Calu3 (cell line): ENCODE measurements around the gene CDKN2C. TPM values are rescaled to one million over a fixed set of nuclear protein-coding genes. Genes with fewer than 3 reads are reported as not detected.

Source experiments
- BruUV-seq: library from RNA; stranded (reverse); fragments of 400-500 nt; replicated peaks from 2 replicates; lab custom pipeline; 2021; lab: Mats Ljungman, UMichigan
- CTCF ChIA-PET: fragments of 300-600 bp; sonication (Branson Sonifier 250); formaldehyde crosslinking; loops from one replicate; lab custom pipeline; 2022; ENCODE audit warnings: antibody characterized with exemption; lab: Charles Lee
- DNase-seq: peaks from one replicate; pipeline ENCODE4 v3.0.0; 2022
- H3K27ac Mint-ChIP-seq: one replicate; pipeline ENCODE4 v1.8.0; 2022; ENCODE audit warnings: mixed read lengths; ENCODE audit not compliant: unreplicated experiment
- H3K27me3 Mint-ChIP-seq: one replicate; pipeline ENCODE4 v1.8.0; 2022; ENCODE audit warnings: mixed read lengths; ENCODE audit not compliant: unreplicated experiment
- H3K36me3 Mint-ChIP-seq: one replicate; pipeline ENCODE4 v1.8.0; 2022; ENCODE audit warnings: mild to moderate bottlenecking, moderate library complexity, mixed read lengths; ENCODE audit not compliant: insufficient read depth, unreplicated experiment
- H3K4me1 Mint-ChIP-seq: one replicate; pipeline ENCODE4 v1.8.0; 2022; ENCODE audit warnings: mild to moderate bottlenecking, low read depth, mixed read lengths; ENCODE audit not compliant: unreplicated experiment
- H3K4me3 Mint-ChIP-seq: one replicate; pipeline ENCODE4 v1.8.0; 2022; ENCODE audit warnings: mild to moderate bottlenecking, low read depth, moderate library complexity, mixed read lengths; ENCODE audit not compliant: unreplicated experiment
- H3K9me3 Mint-ChIP-seq: one replicate; pipeline ENCODE4 v1.8.0; 2022; ENCODE audit warnings: low read depth, mixed read lengths; ENCODE audit not compliant: unreplicated experiment
- CTCF ChIP-seq: fragments of 200-600 bp; IDR thresholded peaks from one replicate; pipeline ENCODE4 v1.8.0; 2022; ENCODE audit warnings: antibody characterized with exemption; ENCODE audit not compliant: unreplicated experiment
- intact Hi-C: fragments of 100-400 bp; cut with micrococcal nuclease; formaldehyde crosslinking; loops from one replicate; pipeline ENCODE4 v1.10.0; 2022; ENCODE audit not compliant: unreplicated experiment
- total RNA-seq: library from RNA; stranded (reverse); gene quantifications from 2 replicates; pipeline ENCODE4 v1.2.3, GENCODE V29; 2022

Gene CDKN2C
- total RNA-seq, 1 experiment from 2014 or later = 40.2 TPM

GRCh38 chr1:50973875-50974617 is 4.0 kb downstream of the CDKN2C start:
- no peak for TF ChIP-seq CTCF
- H3K4me1 Mint-ChIP-seq = peaks cover 22% of the 10 kb centered on the region
- no peaks in the 10 kb centered on the region for H3K9me3 Mint-ChIP-seq
- H3K27me3 Mint-ChIP-seq = no peaks in the 10 kb centered on the region
- H3K36me3 Mint-ChIP-seq = peaks cover 85% of the 10 kb centered on the region
- CTCF ChIA-PET = no interaction called here
- DNase-seq = peak; percentile 33
- peak overlapping the region; percentile 90 for H3K27ac Mint-ChIP-seq
- intact Hi-C loops = no loop called here
- no TSS peak for BruUV-seq
- H3K4me3 Mint-ChIP-seq = peak overlapping the region; percentile 87

- peak overlapping the region; percentile 90 for H3K27ac Mint-ChIP-seq
- H3K36me3 Mint-ChIP-seq = peaks cover 84% of the 10 kb centered on the region
- H3K4me3 Mint-ChIP-seq = peak overlapping the region; percentile 87
- intact Hi-C loops = no loop called here
- no TSS peak for BruUV-seq
- TF ChIP-seq CTCF = no peak
- no peaks in the 10 kb centered on the region for H3K9me3 Mint-ChIP-seq
- no peak for DNase-seq
- CTCF ChIA-PET = no interaction called here
- H3K4me1 Mint-ChIP-seq = peaks cover 26% of the 10 kb centered on the region
- H3K27me3 Mint-ChIP-seq = no peaks in the 10 kb centered on the region
Observed at GRCh38 chr1:50974618-50974935, 4.5 kb downstream of the CDKN2C start.

- H3K27ac Mint-ChIP-seq = peak overlapping the region; percentile 96
- CTCF ChIA-PET = no interaction called here
- DNase-seq = no peak
- H3K4me1 Mint-ChIP-seq = peaks cover 26% of the 10 kb centered on the region
- no TSS peak for BruUV-seq
- H3K9me3 Mint-ChIP-seq = no peaks in the 10 kb centered on the region
- H3K36me3 Mint-ChIP-seq = peaks cover 75% of the 10 kb centered on the region
- H3K27me3 Mint-ChIP-seq = no peaks in the 10 kb centered on the region
- H3K4me3 Mint-ChIP-seq = no peak overlapping the region
- no peak for TF ChIP-seq CTCF
- intact Hi-C loops = no loop called here
Observed at GRCh38 chr1:50975436-50975835, 5.4 kb downstream of the CDKN2C start.

- peak overlapping the region; percentile 78 for H3K4me3 Mint-ChIP-seq
- peak; percentile 30 for DNase-seq
- no peaks in the 10 kb centered on the region for H3K27me3 Mint-ChIP-seq
Observed at GRCh38 chr1:50976111-50976889, 6.3 kb downstream of the CDKN2C start.

More at GRCh38 chr1:50976111-50976889, 6.3 kb downstream of the CDKN2C start:
- intact Hi-C loops = no loop called here
- no TSS peak for BruUV-seq
- peak overlapping the region; percentile 96 for H3K27ac Mint-ChIP-seq
- no peaks in the 10 kb centered on the region for H3K9me3 Mint-ChIP-seq
- peaks cover 26% of the 10 kb centered on the region for H3K4me1 Mint-ChIP-seq
- CTCF ChIA-PET = interaction anchor here (0.6 to 2.4 kb wide), 2 partner anchors 53 to 103 kb away, joined by 4 to 10 read pairs; no protein-coding TSS in a partner anchor
- H3K36me3 Mint-ChIP-seq = peaks cover 66% of the 10 kb centered on the region
- TF ChIP-seq CTCF = no peak
